Gastrocnemius medialis (tissue), 4 donors: ENCODE data around the gene C1GALT1.

Experiments
- POLR2A ChIP-seq, 2 donors: fragments of 450-650 bp; IDR thresholded peaks; one replicate each; pipeline ENCODE4 v1.6.1; 2017; ENCODE audit warnings: antibody characterized with exemption in 2 of 2, mild to moderate bottlenecking in 2 of 2, moderate library complexity in 2 of 2
- TF ChIP-seq, protein P1 (sequence below), 5 experiments: fragments of 450-650 bp in 3 of 5; fragments of 200-600 bp in 2 of 5; sonication (generic) in 2 of 5; IDR thresholded peaks in 4 of 5; conservative IDR thresholded peaks in 1 of 5; 1 replicate in 4 of 5; 2 replicates in 1 of 5; pipeline ENCODE4 v1.5.1; 2016 to 2019; ENCODE audit warnings: antibody characterized with exemption in 5 of 5, mild to moderate bottlenecking in 3 of 5, moderate library complexity in 3 of 5

DNA sequence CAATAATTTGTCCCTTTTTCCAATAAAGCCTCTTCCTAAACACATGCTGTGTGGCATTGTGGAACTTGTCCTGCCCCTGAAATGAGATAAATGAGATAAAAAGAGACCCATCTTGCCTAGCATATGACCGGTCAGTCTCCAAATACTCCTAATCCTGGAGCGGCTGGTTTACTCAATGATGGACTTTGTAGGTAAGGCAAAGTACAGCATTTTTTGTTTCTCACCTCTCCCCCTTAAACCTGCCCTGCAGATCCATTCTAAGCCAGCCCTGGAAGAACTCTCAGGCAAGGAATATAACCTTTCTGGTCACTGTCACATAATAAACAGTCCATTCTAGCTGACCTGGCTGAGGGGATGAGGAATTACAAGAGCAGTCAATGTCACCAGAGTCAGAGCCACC is 110.7 kb downstream of the C1GALT1 start:
- TF ChIP-seq, protein P1, sequence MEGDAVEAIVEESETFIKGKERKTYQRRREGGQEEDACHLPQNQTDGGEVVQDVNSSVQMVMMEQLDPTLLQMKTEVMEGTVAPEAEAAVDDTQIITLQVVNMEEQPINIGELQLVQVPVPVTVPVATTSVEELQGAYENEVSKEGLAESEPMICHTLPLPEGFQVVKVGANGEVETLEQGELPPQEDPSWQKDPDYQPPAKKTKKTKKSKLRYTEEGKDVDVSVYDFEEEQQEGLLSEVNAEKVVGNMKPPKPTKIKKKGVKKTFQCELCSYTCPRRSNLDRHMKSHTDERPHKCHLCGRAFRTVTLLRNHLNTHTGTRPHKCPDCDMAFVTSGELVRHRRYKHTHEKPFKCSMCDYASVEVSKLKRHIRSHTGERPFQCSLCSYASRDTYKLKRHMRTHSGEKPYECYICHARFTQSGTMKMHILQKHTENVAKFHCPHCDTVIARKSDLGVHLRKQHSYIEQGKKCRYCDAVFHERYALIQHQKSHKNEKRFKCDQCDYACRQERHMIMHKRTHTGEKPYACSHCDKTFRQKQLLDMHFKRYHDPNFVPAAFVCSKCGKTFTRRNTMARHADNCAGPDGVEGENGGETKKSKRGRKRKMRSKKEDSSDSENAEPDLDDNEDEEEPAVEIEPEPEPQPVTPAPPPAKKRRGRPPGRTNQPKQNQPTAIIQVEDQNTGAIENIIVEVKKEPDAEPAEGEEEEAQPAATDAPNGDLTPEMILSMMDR (IDR thresholded peaks at IDR 0.05 in 4 of 5, conservative IDR thresholded peaks at IDR 0.05 in 1 of 5) = no peak
- no peak for TF ChIP-seq POLR2A (IDR thresholded peaks at IDR 0.05)
